GM23338 (cell line): Measurements from ENCODE around the gene KCNIP1. TPM values are rescaled to one million over a fixed set of nuclear protein-coding genes. Genes with fewer than 3 reads are reported as not detected.

Source experiments
- ATAC-seq: fragments of 200-7000 bp; cut with Tn5 transposase; 3 replicates; pipeline ENCODE4 v1.9.1; 2020
- DNase-seq: peaks from one replicate; pipeline ENCODE4 v3.0.0-alpha.2; 2015; ENCODE audit warnings: low spot score
- H2AFZ ChIP-seq: fragments of 200-600 bp; sonication (generic); 2 replicates; pipeline ENCODE4 v1.8.0; 2016; ENCODE audit warnings: antibody characterized with exemption, mild to moderate bottlenecking, moderate library complexity
- H3F3A ChIP-seq: fragments of 200-600 bp; sonication (generic); replicated peaks from 2 replicates; pipeline ENCODE4 v1.8.0; 2017; ENCODE audit warnings: antibody characterized with exemption, mixed run types, low read depth
- H3K27ac ChIP-seq: fragments of 200-600 bp; sonication (generic); 2 replicates; pipeline ENCODE4 v1.6.1; 2016; ENCODE audit warnings: low read depth
- H3K27me3 ChIP-seq: fragments of 200-600 bp; sonication (generic); 2 replicates; pipeline ENCODE4 v1.8.0; 2016; ENCODE audit warnings: mild to moderate bottlenecking, mixed run types, moderate library complexity; ENCODE audit not compliant: insufficient read depth
- H3K36me3 ChIP-seq: fragments of 200-600 bp; sonication (generic); 2 replicates; pipeline ENCODE4 v1.8.0; 2016; ENCODE audit warnings: mild to moderate bottlenecking; ENCODE audit not compliant: insufficient read depth
- H3K4me1 ChIP-seq: fragments of 200-600 bp; sonication (generic); 2 replicates; pipeline ENCODE4 v1.8.0; 2016; ENCODE audit warnings: mild to moderate bottlenecking, moderate library complexity; ENCODE audit not compliant: insufficient read depth
- H3K4me2 ChIP-seq: fragments of 200-600 bp; sonication (generic); 2 replicates; pipeline ENCODE4 v1.7.1; 2017; ENCODE audit warnings: mixed run types
- H3K4me3 ChIP-seq: fragments of 200-600 bp; sonication (generic); 2 replicates; pipeline ENCODE4 v1.6.1; 2016; ENCODE audit warnings: mixed run types
- H3K79me2 ChIP-seq: fragments of 200-600 bp; sonication (generic); replicated peaks from 2 replicates; pipeline ENCODE4 v1.8.0; 2017; ENCODE audit warnings: mild to moderate bottlenecking; ENCODE audit not compliant: insufficient read depth
- H3K9me2 ChIP-seq: fragments of 200-600 bp; sonication (generic); 2 replicates; pipeline ENCODE4 v1.8.0; 2017; ENCODE audit not compliant: insufficient read depth
- H4K20me1 ChIP-seq: fragments of 200-600 bp; sonication (generic); replicated peaks from 2 replicates; pipeline ENCODE4 v1.8.0; 2017; ENCODE audit warnings: mild to moderate bottlenecking; ENCODE audit not compliant: insufficient read depth
- H3K27ac Mint-ChIP-seq: 2 replicates; pipeline ENCODE4 v1.8.0; 2020; ENCODE audit warnings: inconsistent platforms, mild to moderate bottlenecking, moderate library complexity, mixed read lengths
- H3K27me3 Mint-ChIP-seq: 3 replicates; pipeline ENCODE4 v1.8.0; 2022; ENCODE audit warnings: low read depth, mild to moderate bottlenecking, moderate library complexity, mixed read lengths, inconsistent platforms; ENCODE audit not compliant: insufficient read depth, poor library complexity
- H3K36me3 Mint-ChIP-seq: 3 replicates; pipeline ENCODE4 v1.8.0; 2021; ENCODE audit warnings: low read depth, mild to moderate bottlenecking, inconsistent platforms, moderate library complexity, mixed read lengths
- H3K4me1 Mint-ChIP-seq: 3 replicates; pipeline ENCODE4 v1.8.0; 2020; ENCODE audit warnings: mild to moderate bottlenecking, inconsistent platforms, mixed read lengths
- H3K4me3 Mint-ChIP-seq: 3 replicates; pipeline ENCODE4 v1.8.0; 2021; ENCODE audit warnings: moderate library complexity, mild to moderate bottlenecking, inconsistent platforms, mixed read lengths
- H3K9me3 Mint-ChIP-seq: 3 replicates; pipeline ENCODE4 v1.8.0; 2020; ENCODE audit warnings: moderate library complexity, mild to moderate bottlenecking, inconsistent platforms, mixed read lengths
- CREB1 ChIP-seq: fragments of 250-450 bp; sonication (Bioruptor Pico); IDR thresholded peaks from 2 replicates; pipeline ENCODE4 v1.5.0; 2020; ENCODE audit warnings: low read depth, mild to moderate bottlenecking, moderate library complexity
- ETS1 ChIP-seq: IDR thresholded peaks from 2 replicates; pipeline ENCODE4 v1.6.1; 2016; ENCODE audit warnings: antibody characterized with exemption
- EZH2 ChIP-seq: fragments of 200-600 bp; sonication (generic); IDR thresholded peaks from one replicate; pipeline ENCODE4 v1.8.0; 2017; ENCODE audit warnings: antibody characterized with exemption, mild to moderate bottlenecking, low read depth; ENCODE audit not compliant: unreplicated experiment
- JUNB ChIP-seq: IDR thresholded peaks from one replicate; pipeline ENCODE4 v1.6.1; 2016; ENCODE audit warnings: antibody characterized with exemption; ENCODE audit not compliant: unreplicated experiment
- STAT1 ChIP-seq: IDR thresholded peaks from one replicate; pipeline ENCODE4 v1.6.1; 2016; ENCODE audit warnings: antibody characterized with exemption; ENCODE audit not compliant: unreplicated experiment
- ZNF114 ChIP-seq: fragments of 250-450 bp; sonication (Bioruptor Pico); IDR thresholded peaks from 2 replicates; pipeline ENCODE4 v1.5.0; 2020; ENCODE audit warnings: mild to moderate bottlenecking, moderate library complexity
- ZNF331 ChIP-seq: fragments of 250-450 bp; sonication (Bioruptor Pico); IDR thresholded peaks from 2 replicates; pipeline ENCODE4 v1.5.0; 2020; ENCODE audit warnings: low read depth, mild to moderate bottlenecking, moderate library complexity
- ZNF462 ChIP-seq: fragments of 250-450 bp; sonication (Bioruptor Pico); IDR thresholded peaks from 2 replicates; pipeline ENCODE4 v1.5.0; 2020; ENCODE audit warnings: mild to moderate bottlenecking, moderate library complexity
- polyA plus RNA-seq: library from polyadenylated mRNA; unstranded; fragments of >200 nt; fragmentation: Nextera tagmentation; extraction: Ambion mirVana; gene quantifications from 2 replicates; pipeline ENCODE4 v1.2.1, GENCODE V29; 2016
- total RNA-seq: library from RNA; depleted of rRNA; stranded (reverse); fragments of >200 nt; shearing (Covaris generic); gene quantifications from 2 replicates; pipeline ENCODE4 v1.2.3, GENCODE V29; 2014
- TF ChIP-seq, protein P1 (sequence below): IDR thresholded peaks from one replicate; pipeline ENCODE4 v1.6.1; 2018; ENCODE audit warnings: antibody characterized with exemption; ENCODE audit not compliant: unreplicated experiment
- TF ChIP-seq, protein P2 (sequence below), 2 experiments: fragments of 200-600 bp in 1 of 2; sonication (generic) in 1 of 2; conservative IDR thresholded peaks; 2 replicates each; pipeline versions ENCODE4 v1.5.1 to v1.6.1; 2016 to 2017; ENCODE audit warnings: antibody characterized with exemption in 2 of 2, low read depth in 2 of 2, mild to moderate bottlenecking in 2 of 2, moderate library complexity in 1 of 2

The KCNIP1 gene
- total and polyA plus RNA-seq, 2 experiments from 2014 or later, result 0.31 to 0.87 TPM

DNA sequence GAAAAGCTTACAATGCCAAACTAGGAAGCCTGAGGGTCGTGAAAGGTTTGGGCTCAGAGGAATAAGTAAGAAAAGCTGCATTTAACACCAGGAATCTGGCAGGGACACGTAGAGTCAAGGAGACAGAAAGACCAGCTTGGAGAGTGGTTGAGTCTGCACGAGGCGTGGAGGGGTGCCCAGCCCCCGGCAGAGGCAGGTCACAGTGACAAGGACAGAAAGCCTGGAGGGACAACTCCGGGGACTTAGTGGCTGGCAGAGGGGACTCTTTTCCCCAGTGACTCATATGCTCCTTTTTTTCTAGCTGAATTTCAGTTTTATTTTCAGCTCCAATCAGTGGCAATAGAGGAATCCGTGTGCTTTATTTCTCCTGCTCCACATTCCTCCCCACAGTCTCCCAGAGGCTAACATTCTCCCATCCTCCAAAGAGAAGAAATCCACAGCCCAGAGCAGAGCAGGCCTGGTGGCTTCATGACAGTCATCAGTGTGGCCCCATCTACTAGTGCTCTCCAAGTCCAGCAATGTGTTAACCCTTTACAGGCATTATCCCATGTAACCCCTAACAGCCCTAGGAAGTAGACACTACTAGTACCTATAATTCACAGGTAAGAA lies 80.7 kb downstream of the KCNIP1 start (continued):
- TF ChIP-seq, protein P1, sequence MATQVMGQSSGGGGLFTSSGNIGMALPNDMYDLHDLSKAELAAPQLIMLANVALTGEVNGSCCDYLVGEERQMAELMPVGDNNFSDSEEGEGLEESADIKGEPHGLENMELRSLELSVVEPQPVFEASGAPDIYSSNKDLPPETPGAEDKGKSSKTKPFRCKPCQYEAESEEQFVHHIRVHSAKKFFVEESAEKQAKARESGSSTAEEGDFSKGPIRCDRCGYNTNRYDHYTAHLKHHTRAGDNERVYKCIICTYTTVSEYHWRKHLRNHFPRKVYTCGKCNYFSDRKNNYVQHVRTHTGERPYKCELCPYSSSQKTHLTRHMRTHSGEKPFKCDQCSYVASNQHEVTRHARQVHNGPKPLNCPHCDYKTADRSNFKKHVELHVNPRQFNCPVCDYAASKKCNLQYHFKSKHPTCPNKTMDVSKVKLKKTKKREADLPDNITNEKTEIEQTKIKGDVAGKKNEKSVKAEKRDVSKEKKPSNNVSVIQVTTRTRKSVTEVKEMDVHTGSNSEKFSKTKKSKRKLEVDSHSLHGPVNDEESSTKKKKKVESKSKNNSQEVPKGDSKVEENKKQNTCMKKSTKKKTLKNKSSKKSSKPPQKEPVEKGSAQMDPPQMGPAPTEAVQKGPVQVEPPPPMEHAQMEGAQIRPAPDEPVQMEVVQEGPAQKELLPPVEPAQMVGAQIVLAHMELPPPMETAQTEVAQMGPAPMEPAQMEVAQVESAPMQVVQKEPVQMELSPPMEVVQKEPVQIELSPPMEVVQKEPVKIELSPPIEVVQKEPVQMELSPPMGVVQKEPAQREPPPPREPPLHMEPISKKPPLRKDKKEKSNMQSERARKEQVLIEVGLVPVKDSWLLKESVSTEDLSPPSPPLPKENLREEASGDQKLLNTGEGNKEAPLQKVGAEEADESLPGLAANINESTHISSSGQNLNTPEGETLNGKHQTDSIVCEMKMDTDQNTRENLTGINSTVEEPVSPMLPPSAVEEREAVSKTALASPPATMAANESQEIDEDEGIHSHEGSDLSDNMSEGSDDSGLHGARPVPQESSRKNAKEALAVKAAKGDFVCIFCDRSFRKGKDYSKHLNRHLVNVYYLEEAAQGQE, result no peak
- no peak for TF ChIP-seq ZNF331

GRCh38 chr5:170585273-170585948 lies 81.6 kb downstream of the KCNIP1 start:
- Histone ChIP-seq H3K4me1 (no peaks in the 10 kb centered on the region), H3K27ac (no peak overlapping the region), H3K4me2 (no peak overlapping the region), H3K79me2 (no peaks in the 10 kb centered on the region), H3K27me3 (no peaks in the 10 kb centered on the region), H3K36me3 (no peaks in the 10 kb centered on the region), H4K20me1 (no peaks in the 10 kb centered on the region), H3K4me3 (no peak overlapping the region), H2AFZ (no peak overlapping the region; the same call in 1 of the 2 replicates), H3K9me2 (peaks cover 7% of the 10 kb centered on the region), H3F3A (no peaks in the 10 kb centered on the region)
- Mint-ChIP-seq H3K36me3 (no peaks in the 10 kb centered on the region), H3K27me3 (peaks cover 3% of the 10 kb centered on the region), H3K4me3 (no peak overlapping the region), H3K27ac (no peak overlapping the region), H3K4me1 (peaks cover 3% of the 10 kb centered on the region), H3K9me3 (no peaks in the 10 kb centered on the region; the same call in 2 of the 3 replicates)
- DNase-seq (no peak), ATAC-seq (no peak; the same call in 2 of the 3 replicates)
- TF ChIP-seq JUNB (no peak), STAT1 (no peak), ZNF331 (no peak), ZNF462 (CRISPR knock-in tag) (no peak), CREB1 (CRISPR knock-in tag) (no peak), EZH2 (no peak), ZNF114 (no peak), ETS1 (no peak)
- TF ChIP-seq, protein P2, sequence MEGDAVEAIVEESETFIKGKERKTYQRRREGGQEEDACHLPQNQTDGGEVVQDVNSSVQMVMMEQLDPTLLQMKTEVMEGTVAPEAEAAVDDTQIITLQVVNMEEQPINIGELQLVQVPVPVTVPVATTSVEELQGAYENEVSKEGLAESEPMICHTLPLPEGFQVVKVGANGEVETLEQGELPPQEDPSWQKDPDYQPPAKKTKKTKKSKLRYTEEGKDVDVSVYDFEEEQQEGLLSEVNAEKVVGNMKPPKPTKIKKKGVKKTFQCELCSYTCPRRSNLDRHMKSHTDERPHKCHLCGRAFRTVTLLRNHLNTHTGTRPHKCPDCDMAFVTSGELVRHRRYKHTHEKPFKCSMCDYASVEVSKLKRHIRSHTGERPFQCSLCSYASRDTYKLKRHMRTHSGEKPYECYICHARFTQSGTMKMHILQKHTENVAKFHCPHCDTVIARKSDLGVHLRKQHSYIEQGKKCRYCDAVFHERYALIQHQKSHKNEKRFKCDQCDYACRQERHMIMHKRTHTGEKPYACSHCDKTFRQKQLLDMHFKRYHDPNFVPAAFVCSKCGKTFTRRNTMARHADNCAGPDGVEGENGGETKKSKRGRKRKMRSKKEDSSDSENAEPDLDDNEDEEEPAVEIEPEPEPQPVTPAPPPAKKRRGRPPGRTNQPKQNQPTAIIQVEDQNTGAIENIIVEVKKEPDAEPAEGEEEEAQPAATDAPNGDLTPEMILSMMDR (conservative IDR thresholded peaks at IDR 0.05; ENCODE audit: low read depth in 2 of 2), result no peak
